ENCODE measurements around the gene STAT2.

Gene STAT2

GRCh38 chr12:56321027-56321426 lies 38.9 kb downstream of the STAT2 start:
- no peaks in the 10 kb centered on the region for H3K27me3 ChIP-seq (ENCODE audit: control insufficient read depth, insufficient read depth, low read length)
- no peak overlapping the region for H3K27ac ChIP-seq (ENCODE audit: low read length)
- H3K36me3 ChIP-seq (ENCODE audit: control insufficient read depth, low read depth, low read length), result peaks cover 20% of the 10 kb centered on the region
- H3K9me3 ChIP-seq (ENCODE audit: control insufficient read depth, low read depth, low read length), result no peaks in the 10 kb centered on the region
- no peak overlapping the region for H3K9ac ChIP-seq (ENCODE audit: low read length)
- no peak overlapping the region for H3K4me3 ChIP-seq (ENCODE audit: low read length)
- no peaks in the 10 kb centered on the region for H3K4me1 ChIP-seq (ENCODE audit: control insufficient read depth, low read depth, low read length)

- peaks cover 18% of the 10 kb centered on the region for H3K36me3 ChIP-seq (ENCODE audit: control insufficient read depth, low read depth, low read length)
- H3K27ac ChIP-seq (ENCODE audit: low read length), result no peak overlapping the region
- no peaks in the 10 kb centered on the region for H3K9me3 ChIP-seq (ENCODE audit: control insufficient read depth, low read depth, low read length)
Observed at GRCh38 chr12:56317675-56318074, 42.2 kb downstream of the STAT2 start.

DNA sequence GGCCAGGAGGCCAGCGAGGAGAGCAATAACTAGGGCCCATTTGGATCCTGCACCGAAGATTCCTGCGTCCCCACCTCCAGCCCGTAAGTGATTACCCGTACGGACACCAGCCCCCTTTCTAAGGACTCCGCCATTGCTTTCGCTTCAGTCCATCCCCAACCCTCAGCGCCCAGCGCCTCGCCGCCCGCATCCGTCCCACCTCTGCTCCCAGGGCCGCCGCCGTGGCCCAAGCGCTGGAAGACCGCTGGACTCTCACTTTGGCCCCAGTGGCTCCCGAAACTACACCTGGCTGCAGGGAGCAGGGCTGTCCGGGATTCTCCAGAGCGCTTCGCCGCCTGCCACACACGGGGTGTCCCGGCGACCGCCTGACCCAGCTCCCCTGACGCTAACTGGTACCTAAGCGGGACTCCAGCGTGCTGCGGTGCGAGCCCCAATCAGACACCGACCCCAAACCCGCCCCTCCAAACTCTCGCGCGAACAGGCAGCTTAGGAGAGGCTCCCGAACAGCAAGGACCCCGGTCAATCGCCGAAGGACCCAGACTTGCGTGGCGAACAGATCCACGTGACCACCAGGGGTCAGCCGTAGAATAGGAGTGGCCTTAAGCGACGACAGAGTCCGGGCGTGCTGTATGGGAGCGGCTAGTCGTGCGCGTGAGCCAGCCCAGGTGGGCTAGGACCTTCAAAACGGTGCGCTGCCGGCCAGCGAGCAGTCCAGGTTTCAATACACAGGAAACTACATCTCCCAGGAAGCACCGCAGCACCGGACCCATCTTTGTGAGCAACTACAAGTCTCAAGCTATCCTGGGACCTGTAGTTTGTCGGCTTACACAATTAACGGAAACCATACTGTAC lies 44.1 kb downstream of the STAT2 start, which contains the start of gene CNPY2:
TSS of gene CNPY2 (minus strand) at position 367 of the 852 bp plus-strand sequence. CDS start 771 bp downstream, outside the sequence.
- H3K27me3 ChIP-seq (ENCODE audit: control insufficient read depth, insufficient read depth, low read length), result no peaks in the 10 kb centered on the region
- H3K9me3 ChIP-seq (ENCODE audit: control insufficient read depth, low read depth, low read length), result no peaks in the 10 kb centered on the region
- H3K27ac ChIP-seq (ENCODE audit: low read length), result peak within 1 kb of the TSS; percentile 72
- H3K4me3 ChIP-seq (ENCODE audit: low read length), result peak within 1 kb of the TSS; percentile 86
- H3K36me3 ChIP-seq (ENCODE audit: control insufficient read depth, low read depth, low read length), result peaks cover 20% of the 10 kb centered on the region
- H3K9ac ChIP-seq (ENCODE audit: low read length), result peak within 1 kb of the TSS; percentile 95
- peaks cover 4% of the 10 kb centered on the region for H3K4me1 ChIP-seq (ENCODE audit: control insufficient read depth, low read depth, low read length)

More at GRCh38 chr12:56317675-56318074, 42.2 kb downstream of the STAT2 start:
- Histone ChIP-seq H3K27me3 (ENCODE audit: control insufficient read depth, insufficient read depth, low read length) (no peaks in the 10 kb centered on the region), H3K4me1 (ENCODE audit: control insufficient read depth, low read depth, low read length) (peaks cover 4% of the 10 kb centered on the region), H3K4me3 (ENCODE audit: low read length) (no peak overlapping the region), H3K9ac (ENCODE audit: low read length) (no peak overlapping the region)

- peak overlapping the region; percentile 86 for H3K4me3 ChIP-seq (ENCODE audit: low read length)
- H3K9ac ChIP-seq (ENCODE audit: low read length), result peak overlapping the region; percentile 95
- peak overlapping the region; percentile 72 for H3K27ac ChIP-seq (ENCODE audit: low read length)
- peaks cover 4% of the 10 kb centered on the region for H3K4me1 ChIP-seq (ENCODE audit: control insufficient read depth, low read depth, low read length)
- H3K9me3 ChIP-seq (ENCODE audit: control insufficient read depth, low read depth, low read length), result no peaks in the 10 kb centered on the region
- H3K27me3 ChIP-seq (ENCODE audit: control insufficient read depth, insufficient read depth, low read length), result no peaks in the 10 kb centered on the region
- H3K36me3 ChIP-seq (ENCODE audit: control insufficient read depth, low read depth, low read length), result peaks cover 26% of the 10 kb centered on the region
Observed at GRCh38 chr12:56315249-56315621, 44.7 kb downstream of the STAT2 start.

GRCh38 chr12:56311003-56311402 lies 48.9 kb downstream of the STAT2 start:
- Histone ChIP-seq H3K36me3 (ENCODE audit: control insufficient read depth, low read depth, low read length) (peaks cover 51% of the 10 kb centered on the region), H3K4me1 (ENCODE audit: control insufficient read depth, low read depth, low read length) (peaks cover 4% of the 10 kb centered on the region), H3K9me3 (ENCODE audit: control insufficient read depth, low read depth, low read length) (no peaks in the 10 kb centered on the region), H3K4me3 (ENCODE audit: low read length) (no peak overlapping the region), H3K27ac (ENCODE audit: low read length) (no peak overlapping the region), H3K27me3 (ENCODE audit: control insufficient read depth, insufficient read depth, low read length) (no peaks in the 10 kb centered on the region), H3K9ac (ENCODE audit: low read length) (no peak overlapping the region)

DNA sequence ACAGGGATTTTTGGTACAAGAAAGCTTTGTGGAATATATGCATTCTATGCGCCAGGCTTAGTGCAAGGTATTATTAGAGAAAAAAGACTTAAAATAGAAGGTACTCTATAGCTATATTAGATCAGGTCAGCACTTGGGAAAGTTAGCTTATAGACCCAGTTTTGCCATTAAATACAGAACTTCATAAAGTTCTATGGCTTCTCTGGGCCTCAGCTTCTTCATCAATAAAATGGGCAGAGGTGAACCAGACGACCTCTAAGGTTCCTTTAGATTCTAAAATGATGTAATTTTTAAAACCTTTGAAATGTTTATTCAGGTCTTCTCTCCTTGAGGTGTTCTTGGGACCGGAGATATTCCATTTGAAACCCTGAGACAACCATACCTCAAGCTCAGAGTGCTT lies 51.2 kb downstream of the STAT2 start:
- peaks cover 51% of the 10 kb centered on the region for H3K36me3 ChIP-seq (ENCODE audit: control insufficient read depth, low read depth, low read length)
- no peak overlapping the region for H3K27ac ChIP-seq (ENCODE audit: low read length)
- H3K27me3 ChIP-seq (ENCODE audit: control insufficient read depth, insufficient read depth, low read length), result no peaks in the 10 kb centered on the region
- no peaks in the 10 kb centered on the region for H3K4me1 ChIP-seq (ENCODE audit: control insufficient read depth, low read depth, low read length)
- no peaks in the 10 kb centered on the region for H3K9me3 ChIP-seq (ENCODE audit: control insufficient read depth, low read depth, low read length)
- H3K9ac ChIP-seq (ENCODE audit: low read length), result no peak overlapping the region
- H3K4me3 ChIP-seq (ENCODE audit: low read length), result no peak overlapping the region

GRCh38 chr12:56307221-56307965 lies 52.5 kb downstream of the STAT2 start:
- H3K9ac ChIP-seq (ENCODE audit: low read length), result no peak overlapping the region
- no peaks in the 10 kb centered on the region for H3K9me3 ChIP-seq (ENCODE audit: control insufficient read depth, low read depth, low read length)
- no peaks in the 10 kb centered on the region for H3K27me3 ChIP-seq (ENCODE audit: control insufficient read depth, insufficient read depth, low read length)
- H3K4me1 ChIP-seq (ENCODE audit: control insufficient read depth, low read depth, low read length), result no peaks in the 10 kb centered on the region
- H3K4me3 ChIP-seq (ENCODE audit: low read length), result no peak overlapping the region
- no peak overlapping the region for H3K27ac ChIP-seq (ENCODE audit: low read length)
- H3K36me3 ChIP-seq (ENCODE audit: control insufficient read depth, low read depth, low read length), result peaks cover 51% of the 10 kb centered on the region

DNA sequence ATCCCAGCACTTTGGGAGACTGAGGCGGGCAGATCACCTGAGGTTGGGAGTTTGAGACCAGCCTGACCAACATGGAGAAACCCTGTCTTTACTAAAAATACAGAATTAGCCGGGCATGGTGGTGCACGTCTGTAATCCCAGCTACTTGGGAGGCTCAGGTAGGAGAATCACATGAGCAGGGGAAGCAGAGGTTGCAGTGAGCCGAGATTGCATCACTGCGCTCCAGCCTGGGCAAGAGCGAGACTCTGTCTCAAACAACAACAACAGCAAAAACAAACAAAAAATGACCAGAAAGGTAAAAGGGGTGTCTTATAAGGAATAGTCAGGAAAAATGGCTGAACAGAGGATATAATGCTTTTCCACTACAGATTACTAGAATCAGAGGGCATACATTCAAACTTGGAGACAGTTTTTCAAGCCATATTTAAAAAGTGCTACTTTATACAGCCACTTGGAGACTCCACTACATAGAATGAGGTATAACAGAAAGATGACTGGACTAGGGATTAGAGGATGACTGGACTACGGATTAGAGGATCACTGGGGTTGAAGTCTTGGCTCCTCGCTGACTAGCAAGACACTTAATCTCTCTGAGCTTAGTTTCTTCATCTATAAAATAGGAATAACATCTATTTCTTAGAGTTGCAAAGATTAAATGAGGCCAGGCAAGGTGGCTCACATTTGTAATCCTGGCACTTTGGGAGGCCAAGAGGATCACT lies 54.9 kb downstream of the STAT2 start:
- H3K27me3 ChIP-seq (ENCODE audit: control insufficient read depth, insufficient read depth, low read length), result no peaks in the 10 kb centered on the region

DNA sequence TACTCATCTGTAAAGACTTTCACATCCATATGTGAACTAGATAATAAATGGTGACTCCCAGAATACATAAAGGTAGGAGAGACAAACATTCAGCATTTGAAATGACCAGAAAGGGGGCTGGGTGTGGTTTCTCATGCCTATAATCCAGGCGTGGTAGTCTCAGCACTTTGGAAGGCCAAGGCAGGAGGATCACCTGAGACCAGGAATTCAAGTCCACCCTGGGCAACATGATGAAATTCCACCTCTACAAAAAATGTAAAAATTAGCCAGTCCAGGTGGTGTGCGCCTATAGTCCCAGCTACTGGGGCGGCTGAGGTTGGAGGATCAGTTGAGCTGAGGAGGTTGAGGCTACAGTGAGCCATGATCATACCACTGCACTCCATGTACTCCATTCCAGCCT lies 55.6 kb downstream of the STAT2 start:
- Histone ChIP-seq H3K36me3 (ENCODE audit: control insufficient read depth, low read depth, low read length) (peaks cover 30% of the 10 kb centered on the region), H3K4me1 (ENCODE audit: control insufficient read depth, low read depth, low read length) (peaks cover 7% of the 10 kb centered on the region), H3K9ac (ENCODE audit: low read length) (no peak overlapping the region), H3K9me3 (ENCODE audit: control insufficient read depth, low read depth, low read length) (no peaks in the 10 kb centered on the region), H3K4me3 (ENCODE audit: low read length) (no peak overlapping the region), H3K27me3 (ENCODE audit: control insufficient read depth, insufficient read depth, low read length) (no peaks in the 10 kb centered on the region), H3K27ac (ENCODE audit: low read length) (no peak overlapping the region)

More for the DNA sequence above, 54.9 kb downstream of the STAT2 start:
- no peak overlapping the region for H3K4me3 ChIP-seq (ENCODE audit: low read length)
- H3K27ac ChIP-seq (ENCODE audit: low read length), result no peak overlapping the region
- H3K9ac ChIP-seq (ENCODE audit: low read length), result no peak overlapping the region
- H3K4me1 ChIP-seq (ENCODE audit: control insufficient read depth, low read depth, low read length), result peaks cover 7% of the 10 kb centered on the region
- peaks cover 36% of the 10 kb centered on the region for H3K36me3 ChIP-seq (ENCODE audit: control insufficient read depth, low read depth, low read length)
- no peaks in the 10 kb centered on the region for H3K9me3 ChIP-seq (ENCODE audit: control insufficient read depth, low read depth, low read length)

DNA sequence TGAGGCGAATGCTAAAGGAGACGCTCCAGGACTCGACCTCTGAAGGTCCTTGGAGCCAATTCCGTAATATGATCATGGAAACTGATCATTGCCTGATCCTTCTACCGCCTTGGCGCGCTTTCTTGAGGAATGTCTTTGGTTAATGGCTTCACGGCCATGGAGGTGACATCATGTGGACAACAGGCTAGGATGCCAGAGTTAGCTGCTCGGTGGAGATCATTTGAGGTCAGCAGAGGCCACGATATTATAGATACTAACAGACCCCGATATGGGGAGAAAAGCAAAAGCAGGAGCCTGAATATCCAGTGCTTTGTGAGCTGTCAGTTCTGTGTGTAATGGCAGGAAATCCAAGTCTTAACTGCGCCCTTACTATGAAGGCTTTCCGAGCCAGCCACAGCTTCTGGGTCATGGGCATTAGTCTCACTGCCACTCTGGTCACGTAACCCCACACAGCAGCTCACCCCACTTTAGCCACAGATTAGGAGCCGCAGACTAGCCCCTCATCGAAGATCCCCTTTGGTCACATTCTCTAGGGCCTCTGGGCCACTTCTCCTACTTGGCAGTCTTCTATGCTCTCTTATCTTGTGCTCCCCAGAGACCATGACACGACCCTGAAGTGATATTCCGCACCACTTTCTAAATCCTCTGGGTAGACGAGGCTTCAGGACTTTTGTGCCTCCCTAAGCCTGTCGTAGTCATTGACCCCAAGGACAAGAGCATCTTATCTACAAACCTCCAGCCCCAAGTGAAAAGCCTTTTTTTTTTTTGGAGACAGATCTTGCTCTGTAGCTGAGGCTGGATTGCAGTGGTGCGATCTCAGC lies 59.1 kb downstream of the STAT2 start:
- peak overlapping the region; percentile 93 for H3K27ac ChIP-seq (ENCODE audit: low read length)
- peak overlapping the region; percentile 71 for H3K9ac ChIP-seq (ENCODE audit: low read length)
- H3K4me1 ChIP-seq (ENCODE audit: control insufficient read depth, low read depth, low read length), result peaks cover 12% of the 10 kb centered on the region
- H3K36me3 ChIP-seq (ENCODE audit: control insufficient read depth, low read depth, low read length), result peaks cover 20% of the 10 kb centered on the region
- H3K9me3 ChIP-seq (ENCODE audit: control insufficient read depth, low read depth, low read length), result no peaks in the 10 kb centered on the region
- H3K27me3 ChIP-seq (ENCODE audit: control insufficient read depth, insufficient read depth, low read length), result no peaks in the 10 kb centered on the region
- H3K4me3 ChIP-seq (ENCODE audit: low read length), result peak overlapping the region; percentile 94

Data from iPS-18a (cell line).